CD4-positive, alpha-beta memory T cell (primary cell): ENCODE data around the gene CASP10. TPM values are rescaled to one million over a fixed set of nuclear protein-coding genes. Genes with fewer than 3 reads are reported as not detected.

Source experiments
- CTCF ChIA-PET: fragments of 350-600 bp; sonication (Branson Sonifier 250); formaldehyde crosslinking; loops from one replicate; lab custom pipeline; 2021; ENCODE audit warnings: inconsistent platforms; ENCODE audit not compliant: partially characterized antibody; lab: Charles Lee
- POLR2A ChIA-PET: fragments of 350-600 bp; sonication (Branson Sonifier 250); formaldehyde crosslinking; loops from one replicate; lab custom pipeline; 2021; ENCODE audit not compliant: partially characterized antibody; lab: Charles Lee
- DNase-seq, 5 donors: peaks; one replicate each; pipeline versions ENCODE4 v3.0.0 to v3.0.0-alpha.2; 2020 to 2022; ENCODE audit warnings: mixed read lengths in 1 of 5
- H3K27ac ChIP-seq: one replicate; pipeline ENCODE4 v1.7.0; 2013; ENCODE audit warnings: low read depth, low read length
- H3K27me3 ChIP-seq: 2 replicates; pipeline ENCODE4 v1.7.0; 2013; ENCODE audit warnings: mild to moderate bottlenecking, low read length, moderate library complexity; ENCODE audit not compliant: insufficient read depth
- H3K36me3 ChIP-seq: 2 replicates; pipeline ENCODE4 v1.7.0; 2013; ENCODE audit warnings: mild to moderate bottlenecking, low read length, moderate library complexity; ENCODE audit not compliant: insufficient read depth
- H3K4me1 ChIP-seq: 2 replicates; pipeline ENCODE4 v1.7.0; 2013; ENCODE audit warnings: mild to moderate bottlenecking, low read length, moderate library complexity; ENCODE audit not compliant: insufficient read depth
- H3K4me3 ChIP-seq, 2 donors: one replicate each; pipeline ENCODE4 v1.7.0; 2013; ENCODE audit warnings: low read length in 2 of 2, mild to moderate bottlenecking in 1 of 2
- H3K9me3 ChIP-seq, 2 donors: one replicate each; pipeline ENCODE4 v1.7.0; 2013; ENCODE audit warnings: low read length in 2 of 2, control low read depth in 1 of 2; ENCODE audit not compliant: control insufficient read depth in 1 of 2
- H3K27ac Mint-ChIP-seq, 7 donors: one replicate each; pipeline ENCODE4 v1.8.0; 2020 to 2021; ENCODE audit warnings: mixed read lengths in 7 of 7, mild to moderate bottlenecking in 6 of 7, inconsistent platforms in 3 of 7, moderate library complexity in 3 of 7
- H3K27me3 Mint-ChIP-seq, 2 donors: one replicate each; pipeline ENCODE4 v1.8.0; 2020 to 2021; ENCODE audit warnings: mixed read lengths in 2 of 2
- H3K36me3 Mint-ChIP-seq, 2 donors: one replicate each; pipeline ENCODE4 v1.8.0; 2020 to 2021; ENCODE audit warnings: mixed read lengths in 2 of 2, inconsistent platforms in 1 of 2, mild to moderate bottlenecking in 1 of 2
- H3K4me1 Mint-ChIP-seq, 4 donors: one replicate each; pipeline ENCODE4 v1.8.0; 2020 to 2021; ENCODE audit warnings: mixed read lengths in 4 of 4, mild to moderate bottlenecking in 1 of 4
- H3K4me3 Mint-ChIP-seq, 8 donors: one replicate each; pipeline ENCODE4 v1.8.0; 2020 to 2021; ENCODE audit warnings: mixed read lengths in 8 of 8, mild to moderate bottlenecking in 7 of 8, moderate library complexity in 6 of 8, inconsistent platforms in 3 of 8
- H3K9me3 Mint-ChIP-seq, 8 donors: one replicate each; pipeline ENCODE4 v1.8.0; 2020 to 2021; ENCODE audit warnings: mixed read lengths in 8 of 8, mild to moderate bottlenecking in 5 of 8, inconsistent platforms in 3 of 8, moderate library complexity in 1 of 8
- intact Hi-C: fragments of 100-400 bp; cut with micrococcal nuclease; formaldehyde crosslinking; loops from one replicate; pipeline ENCODE4 v1.15.1; 2023
- polyA plus RNA-seq, 2 donors: library from polyadenylated mRNA; unstranded; fragments of 300-500 nt; fragmentation: Illumina TruSeq; gene quantifications; one replicate each; pipeline ENCODE4 v1.2.3, GENCODE V29; 2021
- total RNA-seq, 2 experiments: library from RNA; stranded (reverse); gene quantifications; one replicate each; pipeline ENCODE4 v1.2.3, GENCODE V29; 2021

CASP10 gene, protein sequence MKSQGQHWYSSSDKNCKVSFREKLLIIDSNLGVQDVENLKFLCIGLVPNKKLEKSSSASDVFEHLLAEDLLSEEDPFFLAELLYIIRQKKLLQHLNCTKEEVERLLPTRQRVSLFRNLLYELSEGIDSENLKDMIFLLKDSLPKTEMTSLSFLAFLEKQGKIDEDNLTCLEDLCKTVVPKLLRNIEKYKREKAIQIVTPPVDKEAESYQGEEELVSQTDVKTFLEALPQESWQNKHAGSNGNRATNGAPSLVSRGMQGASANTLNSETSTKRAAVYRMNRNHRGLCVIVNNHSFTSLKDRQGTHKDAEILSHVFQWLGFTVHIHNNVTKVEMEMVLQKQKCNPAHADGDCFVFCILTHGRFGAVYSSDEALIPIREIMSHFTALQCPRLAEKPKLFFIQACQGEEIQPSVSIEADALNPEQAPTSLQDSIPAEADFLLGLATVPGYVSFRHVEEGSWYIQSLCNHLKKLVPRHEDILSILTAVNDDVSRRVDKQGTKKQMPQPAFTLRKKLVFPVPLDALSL
- total RNA-seq (10 to 100 TPM; 30.6 to 36.6 TPM), polyA plus RNA-seq (10 to 100 TPM; 15.3 to 15.5 TPM)

DNA sequence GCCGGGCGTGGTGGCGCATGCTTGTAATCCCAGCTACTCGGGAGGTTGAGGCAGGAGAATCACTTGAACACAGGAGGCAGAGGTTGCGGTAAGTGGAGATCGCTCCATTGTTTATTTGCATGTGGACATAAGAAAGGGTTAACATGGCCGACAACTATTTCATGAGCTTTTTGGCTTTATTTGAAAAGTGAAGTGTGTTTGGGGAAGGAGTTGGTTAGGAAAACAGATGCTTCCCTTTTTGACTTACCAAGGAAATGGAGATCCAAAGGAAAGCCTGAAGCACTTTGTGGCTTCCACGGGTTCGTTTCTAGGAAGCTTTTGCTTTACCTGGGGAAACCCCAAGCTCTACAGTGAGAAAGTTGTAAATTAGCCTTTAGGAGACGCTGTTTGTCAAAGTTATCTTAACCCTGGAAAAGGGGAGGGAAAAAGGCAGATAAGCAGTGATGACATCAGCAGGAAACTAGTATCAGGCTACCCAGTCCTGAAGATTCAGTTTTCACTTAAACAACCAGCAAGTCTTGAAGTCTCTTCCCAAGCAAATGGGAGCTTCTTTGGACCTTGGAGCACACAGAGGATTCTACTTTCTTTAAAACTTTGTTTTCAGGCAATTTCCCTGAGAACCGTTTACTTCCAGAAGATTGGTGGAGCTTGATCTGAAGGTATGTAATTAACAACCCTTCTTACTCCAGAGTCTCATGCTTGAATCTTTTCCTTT is at the start of gene CASP10:
Gene CASP10, plus strand, starts transcription at position 492 of the 715 bp plus-strand sequence. CDS start 2,637 bp downstream, outside the sequence.
- H3K27ac Mint-ChIP-seq = peak within 1 kb of the TSS; percentile 92 to 98 (median 96)
- no peaks in the 10 kb centered on the region for H3K27me3 ChIP-seq
- H3K9me3 ChIP-seq = no peaks in the 10 kb centered on the region
- H3K27me3 Mint-ChIP-seq = no peaks in the 10 kb centered on the region
- DNase-seq = peak; percentile 62 to 81 (median 76)
- H3K36me3 Mint-ChIP-seq = peaks cover 20 to 39% of the 10 kb centered on the region in 2 donors
- POLR2A ChIA-PET = interaction anchor here (0.7 to 2.9 kb wide), 27 partner anchors 9 to 319 kb away, joined by 3 to 109 read pairs (median 3); partner anchors contain the start of genes CASP8, CFLAR, CLK1 and NDUFB3
- peak within 1 kb of the TSS; percentile 75 for H3K27ac ChIP-seq
- peak within 1 kb of the TSS; percentile 90 to 99 (median 96) for H3K4me3 Mint-ChIP-seq
- H3K36me3 ChIP-seq = peaks cover 10% of the 10 kb centered on the region
- H3K9me3 Mint-ChIP-seq = peaks cover 0 to 3% (median 0%) of the 10 kb centered on the region in 8 donors
- intact Hi-C loops = loop anchor here (1.0 to 2.0 kb wide), 5 partner anchors 29 to 996 kb away; no protein-coding TSS in a partner anchor
- peak within 1 kb of the TSS; percentile 54 to 87 for H3K4me3 ChIP-seq
- H3K4me1 ChIP-seq = peaks cover 37% of the 10 kb centered on the region
- H3K4me1 Mint-ChIP-seq = peaks cover 28 to 54% (median 40%) of the 10 kb centered on the region in 4 donors
- CTCF ChIA-PET = interaction anchor here (0.6 to 3.4 kb wide), 39 partner anchors 9 to 996 kb away, joined by 3 to 280 read pairs (median 4); partner anchors contain the start of genes CASP8, CFLAR, NIF3L1 and PPIL3

DNA sequence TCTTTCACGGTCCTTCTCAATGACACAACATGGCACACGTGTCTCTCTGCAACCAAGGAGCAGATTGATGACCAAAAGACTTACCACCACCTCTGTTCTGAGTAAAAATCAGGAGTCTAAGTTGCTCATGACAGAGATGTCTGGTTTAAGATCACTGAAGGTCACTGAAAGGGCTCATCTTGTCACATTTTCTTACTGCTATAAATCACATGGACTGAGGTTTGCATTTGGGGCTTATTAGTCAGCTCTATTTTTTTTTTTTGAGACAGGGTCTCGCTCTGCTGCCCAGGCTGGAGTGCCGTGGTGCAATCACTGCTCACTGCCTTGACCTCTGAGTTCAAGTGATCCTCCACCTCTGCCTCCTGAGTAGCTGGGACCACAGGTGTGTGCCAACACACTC is 47.6 kb upstream of the CASP10 start:
- Mint-ChIP-seq H3K4me3 (peak overlapping the region in 2 of 8 donors; percentile 33 to 54), H3K4me1 (peaks cover 49 to 66% (median 55%) of the 10 kb centered on the region in 4 donors), H3K27ac (peak overlapping the region; percentile 56 to 97 (median 86)), H3K27me3 (no peaks in the 10 kb centered on the region), H3K9me3 (no peaks in the 10 kb centered on the region), H3K36me3 (peaks cover 70 to 79% of the 10 kb centered on the region in 2 donors)
- no peaks in the 10 kb centered on the region for H3K9me3 ChIP-seq
- peak overlapping the region; percentile 28 for H3K27ac ChIP-seq
- peaks cover 50% of the 10 kb centered on the region for H3K4me1 ChIP-seq
- DNase-seq = no peak
- POLR2A ChIA-PET = interaction anchor here (1.9 kb wide), 1 partner anchor 271 kb away, joined by 6 read pairs; the partner anchor contains the start of gene CLK1
- intact Hi-C loops = no loop called here
- no peak overlapping the region for H3K4me3 ChIP-seq
- CTCF ChIA-PET = interaction anchor here (0.6 to 2.4 kb wide), 6 partner anchors 9 to 229 kb away, joined by 3 to 16 read pairs (median 4); partner anchors contain the start of gene CFLAR
- H3K36me3 ChIP-seq = peaks cover 57% of the 10 kb centered on the region
- no peaks in the 10 kb centered on the region for H3K27me3 ChIP-seq

DNA sequence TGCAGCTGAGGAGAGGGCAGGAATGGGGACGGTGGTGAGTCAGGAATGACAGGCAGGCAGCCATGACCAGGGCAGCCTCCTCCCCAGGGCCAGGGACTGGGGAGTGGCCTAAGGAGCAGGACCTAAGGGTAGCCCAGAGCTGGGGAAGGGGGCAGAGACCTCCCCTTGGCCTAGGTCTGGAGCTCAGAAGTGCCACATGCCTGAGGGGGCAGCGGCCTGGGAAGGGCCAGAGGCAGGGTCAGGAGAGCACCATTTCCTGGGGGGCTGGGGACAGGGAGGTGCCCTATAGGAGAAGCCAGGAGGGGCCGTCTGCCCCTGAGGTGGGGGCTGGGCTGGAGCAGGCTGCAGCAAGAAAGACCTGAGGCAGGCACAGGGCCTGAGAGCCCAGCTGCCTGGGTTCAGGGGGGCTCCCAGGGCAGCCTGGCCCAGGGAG is 46.0 kb upstream of the CASP10 start:
- H3K27me3 Mint-ChIP-seq = no peaks in the 10 kb centered on the region
- peaks cover 35 to 58% (median 47%) of the 10 kb centered on the region in 4 donors for H3K4me1 Mint-ChIP-seq
- H3K36me3 Mint-ChIP-seq = peaks cover 74 to 78% of the 10 kb centered on the region in 2 donors
- H3K27ac Mint-ChIP-seq = peak overlapping the region in 4 of 7 donors; percentile 51 to 97 (median 76)
- H3K9me3 Mint-ChIP-seq = no peaks in the 10 kb centered on the region
- Histone ChIP-seq H3K36me3 (peaks cover 68% of the 10 kb centered on the region), H3K4me3 (no peak overlapping the region), H3K4me1 (peaks cover 35% of the 10 kb centered on the region), H3K9me3 (no peaks in the 10 kb centered on the region), H3K27me3 (no peaks in the 10 kb centered on the region), H3K27ac (no peak overlapping the region)
- no peak for DNase-seq
- ChIA-PET CTCF (interaction anchor here (1.4 to 2.3 kb wide), 2 partner anchors 9 to 20 kb away, joined by 3 to 16 read pairs; partner anchors contain the start of gene CFLAR), POLR2A (interaction anchor here (1.9 kb wide), 1 partner anchor 273 kb away, joined by 6 read pairs; the partner anchor contains the start of gene CLK1)
- no peak overlapping the region for H3K4me3 Mint-ChIP-seq
- intact Hi-C loops = no loop called here

DNA sequence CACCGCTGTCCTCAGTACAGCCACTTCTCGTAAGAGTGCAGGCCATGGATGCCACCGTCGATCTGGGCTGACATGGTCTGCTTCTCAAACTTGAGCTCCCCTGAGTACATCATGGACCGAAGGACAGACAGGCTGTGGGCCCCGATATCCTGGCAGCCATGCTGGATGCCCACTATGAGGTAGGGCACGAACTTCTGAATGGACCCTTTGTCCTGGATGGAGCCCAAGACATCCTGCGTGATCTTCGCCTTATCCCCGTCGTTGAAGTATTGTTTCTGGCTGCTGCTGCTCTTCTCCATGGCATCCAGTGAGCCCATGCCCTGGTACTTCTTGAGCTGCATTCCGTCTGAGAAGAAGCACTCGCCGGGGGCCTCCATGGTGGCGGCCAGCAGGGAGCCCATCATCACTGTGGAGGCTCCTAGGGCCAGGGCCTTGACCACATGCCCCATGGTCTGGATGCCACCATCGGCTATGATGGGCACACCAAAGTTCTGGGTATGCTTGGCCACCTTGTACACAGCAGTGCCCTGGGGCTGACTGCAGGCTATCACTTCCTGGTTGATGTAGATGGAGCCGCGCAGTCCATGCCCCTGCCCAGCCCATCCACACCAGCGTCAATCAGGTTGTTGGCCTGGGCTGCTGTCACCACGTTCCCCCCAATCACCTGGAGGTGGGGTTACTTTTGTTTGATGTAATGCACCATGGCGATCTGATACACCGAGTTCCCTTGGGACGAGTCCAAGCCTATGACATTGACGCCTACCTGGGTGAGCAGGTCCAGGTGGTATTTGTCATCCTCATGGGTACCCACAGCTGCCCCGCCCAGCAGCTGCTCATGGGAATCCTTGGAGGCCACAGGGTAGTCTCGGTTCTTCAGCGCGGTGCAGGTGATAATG is 45.2 kb upstream of the CASP10 start:
- Histone ChIP-seq H3K4me3 (no peak overlapping the region), H3K9me3 (no peaks in the 10 kb centered on the region), H3K36me3 (peaks cover 71% of the 10 kb centered on the region), H3K27ac (no peak overlapping the region), H3K4me1 (peaks cover 26% of the 10 kb centered on the region), H3K27me3 (no peaks in the 10 kb centered on the region)
- H3K27me3 Mint-ChIP-seq = no peaks in the 10 kb centered on the region
- DNase-seq = no peak
- peaks cover 28 to 50% (median 39%) of the 10 kb centered on the region in 4 donors for H3K4me1 Mint-ChIP-seq
- no peaks in the 10 kb centered on the region for H3K9me3 Mint-ChIP-seq
- H3K27ac Mint-ChIP-seq = peak overlapping the region in 3 of 7 donors; percentile 48 to 68 (median 52)
- ChIA-PET CTCF (no interaction called here), POLR2A (no interaction called here)
- no peak overlapping the region for H3K4me3 Mint-ChIP-seq
- intact Hi-C loops = no loop called here
- peaks cover 70 to 77% of the 10 kb centered on the region in 2 donors for H3K36me3 Mint-ChIP-seq

DNA sequence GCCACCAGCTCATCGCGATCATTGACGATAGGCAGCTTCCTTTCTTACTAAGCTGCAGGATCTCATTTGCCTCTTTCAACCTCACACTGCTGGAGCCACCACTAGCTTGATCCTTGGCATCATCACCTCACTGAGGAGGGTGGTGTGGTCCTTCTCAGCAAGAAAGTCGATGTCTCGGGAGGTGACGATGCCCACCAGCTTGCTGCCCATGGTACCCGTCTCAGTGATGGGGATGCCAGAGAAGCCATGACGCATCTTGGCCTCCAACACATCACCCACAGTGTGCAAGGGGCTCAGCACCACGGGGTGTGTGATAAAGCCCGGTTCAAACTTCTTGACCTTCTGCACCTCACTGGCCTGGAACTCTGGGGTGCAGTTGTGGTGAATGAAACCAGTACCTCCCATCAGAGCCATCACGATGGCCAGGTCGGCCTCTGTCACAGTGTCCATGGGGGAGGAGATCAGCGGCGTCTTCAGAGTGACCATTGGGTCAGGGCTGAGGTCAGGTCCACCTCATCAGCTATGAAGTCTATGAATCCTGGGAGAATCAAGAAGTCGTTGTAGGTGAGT is 44.5 kb upstream of the CASP10 start:
- peaks cover 71% of the 10 kb centered on the region for H3K36me3 ChIP-seq
- Mint-ChIP-seq H3K27ac (peak overlapping the region in 4 of 7 donors; percentile 26 to 74 (median 64)), H3K36me3 (peaks cover 63 to 77% of the 10 kb centered on the region in 2 donors), H3K27me3 (no peaks in the 10 kb centered on the region), H3K4me1 (peaks cover 21 to 42% (median 32%) of the 10 kb centered on the region in 4 donors), H3K4me3 (peak overlapping the region in 1 of 8 donors; percentile 11), H3K9me3 (no peaks in the 10 kb centered on the region)
- H3K27ac ChIP-seq = no peak overlapping the region
- DNase-seq = no peak
- H3K4me1 ChIP-seq = peaks cover 19% of the 10 kb centered on the region
- ChIA-PET CTCF (no interaction called here), POLR2A (interaction anchor here (1.0 kb wide), 1 partner anchor 10 kb away, joined by 3 read pairs; no protein-coding TSS in a partner anchor)
- H3K27me3 ChIP-seq = no peaks in the 10 kb centered on the region
- no peak overlapping the region for H3K4me3 ChIP-seq
- intact Hi-C loops = no loop called here
- no peaks in the 10 kb centered on the region for H3K9me3 ChIP-seq
